GM19455 (cell line): Measurements from ENCODE around the gene SMIM10.
"Not testable (repeated sequence)": the region's sequence is repeated elsewhere in the genome, so short reads cannot be mapped to it uniquely, and the experiment has no call there.

ENCODE experiments used
- ATAC-seq: cut with Tn5 transposase; IDR thresholded peaks from one replicate; pipeline ENCODE4 v1.9.1; 2021; ENCODE audit not compliant: unreplicated experiment

The SMIM10 gene

DNA sequence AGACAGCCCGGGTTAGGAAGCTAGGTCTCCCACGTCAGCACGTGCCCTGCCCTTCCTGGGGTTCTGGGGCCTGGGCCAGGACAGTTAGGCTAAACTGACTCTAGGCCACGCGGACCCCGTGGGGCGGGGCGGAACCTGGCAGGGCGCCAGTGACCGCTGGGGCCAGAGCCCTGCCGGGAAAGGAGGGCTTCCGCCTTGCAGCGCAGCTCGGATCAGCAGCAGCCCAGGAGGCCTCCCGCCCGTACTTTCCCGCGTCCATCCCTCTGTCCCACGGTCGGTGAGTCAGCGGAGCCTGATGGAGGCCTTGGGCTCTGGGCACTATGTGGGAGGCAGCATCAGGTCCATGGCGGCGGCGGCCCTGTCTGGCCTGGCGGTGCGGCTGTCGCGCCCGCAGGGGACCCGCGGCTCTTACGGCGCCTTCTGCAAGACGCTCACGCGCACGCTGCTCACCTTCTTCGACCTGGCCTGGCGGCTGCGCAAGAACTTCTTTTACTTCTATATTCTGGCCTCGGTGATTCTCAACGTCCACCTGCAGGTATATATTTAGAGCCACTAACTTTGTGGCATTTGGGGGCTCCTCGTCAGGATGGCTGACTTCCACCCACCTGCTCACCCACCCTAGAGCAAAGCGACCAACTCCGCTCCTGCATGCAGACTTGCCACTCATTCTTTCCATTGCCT is at the start of gene SMIM10:
SMIM10 (plus strand) TSS at position 191 of the 681 bp plus-strand sequence; CDS start at position 296, 105 bp downstream.
- no peak for ATAC-seq

DNA sequence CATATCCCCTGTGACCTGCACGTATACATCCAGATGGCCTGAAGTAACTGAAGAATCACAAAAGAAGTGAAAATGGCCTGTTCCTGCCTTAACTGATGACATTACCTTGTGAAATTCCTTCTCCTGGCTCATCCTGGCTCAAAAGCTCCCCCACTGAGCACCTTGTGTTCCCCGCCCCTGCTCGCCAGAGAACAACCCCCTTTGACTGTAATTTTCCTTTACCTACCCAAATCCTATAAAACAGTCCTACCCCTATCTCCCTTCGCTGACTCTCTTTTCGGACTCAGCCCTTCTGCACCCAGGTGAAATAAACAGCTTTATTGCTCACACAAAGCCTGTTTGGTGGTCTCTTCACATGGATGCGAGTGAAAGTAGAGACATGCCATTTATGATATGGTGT is 44.4 kb upstream of the SMIM10 start:
- ATAC-seq = not testable (repeated sequence)

DNA sequence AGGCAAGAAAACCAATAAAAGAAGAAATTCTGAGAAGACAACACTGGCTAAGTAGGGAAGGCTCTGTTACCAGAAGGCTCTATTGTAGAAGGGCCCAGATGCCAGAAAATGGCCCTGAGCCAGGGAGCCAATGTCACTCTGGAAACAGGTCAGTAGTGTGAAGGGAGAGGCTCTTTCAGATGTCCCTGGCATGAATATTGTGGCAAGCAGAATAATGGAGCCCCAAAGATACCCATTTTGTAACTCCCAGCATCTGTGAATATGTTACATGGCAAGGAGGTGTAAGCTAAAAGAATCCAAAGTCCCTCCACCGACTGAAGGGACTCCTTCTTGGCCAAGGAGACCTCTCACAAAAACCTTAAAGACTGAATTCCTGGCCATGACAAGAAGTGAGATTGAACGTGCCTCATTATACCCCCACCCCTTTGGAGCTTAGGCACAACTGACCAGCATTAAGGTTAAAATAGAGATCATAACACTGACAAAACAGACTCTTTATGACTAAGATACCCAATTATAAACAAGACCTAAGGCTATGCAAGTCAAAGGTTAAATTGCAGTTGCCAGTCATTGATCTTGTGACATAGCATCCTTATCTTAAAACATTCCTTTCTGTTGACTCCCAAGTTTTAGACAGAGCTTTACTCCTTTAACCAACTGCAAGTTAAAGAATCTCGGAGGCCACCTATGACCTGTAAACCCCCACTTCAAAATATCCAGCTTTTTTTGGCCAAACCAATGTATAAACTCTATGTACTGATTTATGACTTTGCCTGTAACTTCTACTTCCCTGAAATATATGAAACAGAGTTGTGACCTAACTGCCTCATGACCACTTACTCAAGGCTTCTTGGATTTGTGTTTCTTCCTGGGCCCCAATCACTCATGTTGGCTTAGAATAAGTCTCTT is 42.2 kb upstream of the SMIM10 start:
- ATAC-seq = no peak

DNA sequence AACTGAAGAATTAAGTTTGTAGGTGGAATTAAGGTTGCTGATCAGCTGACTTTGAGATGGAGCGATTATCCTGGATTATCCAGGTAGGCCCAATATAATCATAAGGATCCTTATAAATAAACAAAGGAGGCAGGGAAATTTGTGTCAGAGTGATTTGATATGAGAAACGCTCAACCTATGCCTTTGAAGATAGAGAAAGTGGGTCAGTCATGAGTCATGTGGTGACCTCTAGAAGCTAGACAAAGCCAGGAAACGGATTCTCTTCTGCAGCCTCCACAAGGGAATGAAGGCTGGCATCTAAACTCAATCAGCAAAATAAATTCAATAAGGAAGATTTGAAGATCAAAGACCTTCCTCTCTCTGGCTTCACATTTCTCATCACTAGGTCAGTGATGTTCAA is 41.5 kb upstream of the SMIM10 start:
- ATAC-seq = no peak

DNA sequence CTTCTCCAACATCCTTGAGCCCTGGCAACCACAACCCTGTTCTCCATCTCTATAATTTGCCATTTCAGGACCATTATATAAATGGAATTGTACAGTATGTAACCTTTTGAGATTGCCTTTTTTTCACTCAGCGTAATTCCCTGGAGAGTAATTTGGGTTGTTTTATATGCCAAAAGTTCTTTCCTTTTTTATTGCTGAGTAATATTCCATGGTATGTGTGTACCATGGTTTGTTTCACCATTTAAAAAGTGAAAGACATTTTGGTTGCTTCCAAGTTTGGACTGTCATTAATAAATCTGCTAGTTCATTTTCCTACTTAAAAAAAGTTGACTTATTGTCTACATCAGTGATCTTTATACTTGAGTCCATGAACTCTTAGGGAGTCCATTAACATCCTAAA is 33.0 kb upstream of the SMIM10 start:
- no peak for ATAC-seq

DNA sequence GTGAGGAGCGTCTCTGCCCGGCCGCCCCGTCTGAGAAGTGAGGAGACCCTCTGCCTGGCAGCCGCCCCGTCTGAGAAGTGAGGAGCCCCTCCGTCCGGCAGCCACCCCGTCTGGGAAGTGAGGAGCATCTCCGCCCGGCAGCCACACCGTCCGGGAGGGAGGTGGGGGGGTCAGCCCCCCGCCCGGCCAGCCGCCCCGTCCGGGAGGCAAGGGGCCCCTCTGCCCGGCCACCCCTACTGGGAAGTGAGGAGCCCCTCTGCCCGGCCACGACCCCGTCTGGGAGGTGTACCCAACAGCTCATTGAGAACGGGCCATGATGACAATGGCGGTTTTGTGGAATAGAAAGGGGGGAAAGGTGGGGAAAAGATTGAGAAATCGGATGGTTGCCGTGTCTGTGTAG is 30.4 kb upstream of the SMIM10 start:
- not testable (repeated sequence) for ATAC-seq

DNA sequence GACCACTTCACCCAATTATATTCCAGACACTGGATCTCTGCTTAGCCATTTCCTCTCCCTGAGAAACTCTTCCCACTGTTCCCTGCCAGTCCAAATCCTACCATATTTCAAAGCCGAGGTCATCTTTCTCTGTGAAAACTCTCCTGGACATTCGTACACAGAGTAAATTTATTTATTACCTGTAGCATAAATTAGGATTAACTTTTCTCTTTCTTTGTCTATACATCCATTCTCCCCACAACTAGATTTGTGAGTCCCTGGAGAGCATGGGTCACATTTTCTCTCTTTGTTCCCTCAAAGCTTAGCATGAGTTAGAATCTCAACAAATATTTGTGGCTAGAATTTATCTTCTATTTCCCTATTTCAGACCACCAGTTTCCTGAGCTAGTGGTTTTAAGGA is 27.8 kb upstream of the SMIM10 start:
- no peak for ATAC-seq

DNA sequence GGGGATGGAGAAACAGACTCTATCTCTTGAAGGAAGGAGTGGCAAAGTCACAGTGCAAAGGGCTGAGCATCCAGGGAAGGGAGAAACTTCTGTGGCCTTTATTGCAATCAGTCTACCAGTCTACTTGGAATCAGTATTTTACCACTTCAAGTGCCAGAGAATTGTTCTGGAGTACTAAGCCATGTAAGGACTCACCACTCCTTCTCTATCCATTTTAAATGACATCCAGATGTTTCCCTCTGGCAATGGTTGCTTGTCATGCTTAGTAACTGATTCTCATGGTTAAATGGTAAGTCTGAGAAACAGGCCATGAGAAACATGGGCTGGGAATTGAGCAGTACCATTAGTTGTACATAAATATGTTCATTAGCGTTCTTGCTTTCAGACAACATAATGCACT is 21.1 kb upstream of the SMIM10 start:
- ATAC-seq = no peak

DNA sequence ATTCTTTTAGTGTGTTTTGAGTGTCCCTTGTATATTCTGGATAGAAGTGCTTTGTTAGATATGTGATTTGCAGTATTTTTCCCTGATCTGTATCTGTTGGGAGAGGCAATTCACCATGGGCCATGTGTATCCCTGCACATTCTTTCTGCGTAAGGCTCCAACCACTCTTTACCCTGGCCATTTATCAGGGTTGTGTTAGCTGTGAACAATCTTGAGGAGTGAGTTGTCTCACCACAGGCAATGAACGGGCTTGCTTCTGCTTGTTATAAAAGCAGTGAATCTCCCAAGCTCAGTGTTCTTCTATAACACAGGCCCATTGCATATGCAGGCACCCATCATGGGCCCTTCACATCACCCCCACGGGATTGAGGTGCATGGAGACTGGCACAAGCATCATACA is 18.9 kb upstream of the SMIM10 start:
- no peak for ATAC-seq

DNA sequence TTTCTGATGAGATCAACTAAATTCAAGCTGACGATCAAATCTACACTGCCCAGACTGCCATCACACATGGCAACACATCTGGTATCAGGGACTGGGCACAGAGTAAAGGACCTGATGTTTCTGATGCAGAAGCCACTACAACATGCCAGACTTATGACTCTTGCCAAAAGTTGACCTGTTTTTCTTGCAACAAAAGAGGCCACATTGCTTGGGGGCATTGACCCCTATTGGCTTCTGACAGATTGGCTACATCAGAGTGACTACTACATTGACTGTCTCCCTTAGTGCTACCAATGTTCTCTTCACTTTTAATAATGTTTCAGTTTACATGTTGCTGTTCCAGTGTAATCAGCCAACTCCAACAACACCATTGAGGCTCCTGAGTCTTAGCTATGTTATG is 15.3 kb upstream of the SMIM10 start:
- no peak for ATAC-seq

DNA sequence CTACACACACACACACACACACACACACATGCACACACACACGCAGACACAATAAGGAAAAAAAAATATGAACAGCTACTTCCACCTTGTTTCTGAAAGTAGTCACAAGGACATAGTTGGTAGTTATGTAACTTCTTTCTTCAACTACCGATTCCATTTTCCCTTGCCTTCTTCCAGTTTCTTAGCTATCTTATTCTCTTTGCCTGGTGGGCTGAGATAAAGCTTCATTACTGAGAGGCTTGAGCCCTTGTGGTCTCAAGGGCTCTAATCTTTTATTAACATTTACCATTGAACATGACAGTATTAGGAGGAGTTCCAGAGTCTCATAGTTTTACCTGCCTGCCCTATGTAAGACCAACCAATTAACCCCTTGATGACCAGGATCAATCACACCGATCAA is 8.9 kb upstream of the SMIM10 start:
- ATAC-seq = no peak

DNA sequence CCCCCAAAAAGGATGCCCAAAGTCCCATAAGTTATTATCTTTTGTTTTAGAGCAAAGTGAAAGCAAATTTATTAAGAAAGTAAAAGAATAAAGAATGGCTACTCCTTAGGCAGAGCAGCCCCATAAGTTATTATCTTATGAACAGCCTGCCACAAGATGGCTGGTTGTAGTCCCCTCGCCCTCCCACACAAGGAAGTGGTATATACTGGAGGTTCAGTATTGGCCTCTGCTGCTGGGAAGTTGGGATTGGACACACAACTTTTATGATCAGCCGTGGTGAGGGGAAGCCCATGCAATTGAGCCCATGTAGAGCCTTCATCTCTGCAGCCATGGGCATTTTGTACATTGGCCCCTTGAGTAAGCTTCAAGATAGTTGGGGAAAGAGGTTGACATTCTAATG is 8.0 kb upstream of the SMIM10 start:
- ATAC-seq = no peak

DNA sequence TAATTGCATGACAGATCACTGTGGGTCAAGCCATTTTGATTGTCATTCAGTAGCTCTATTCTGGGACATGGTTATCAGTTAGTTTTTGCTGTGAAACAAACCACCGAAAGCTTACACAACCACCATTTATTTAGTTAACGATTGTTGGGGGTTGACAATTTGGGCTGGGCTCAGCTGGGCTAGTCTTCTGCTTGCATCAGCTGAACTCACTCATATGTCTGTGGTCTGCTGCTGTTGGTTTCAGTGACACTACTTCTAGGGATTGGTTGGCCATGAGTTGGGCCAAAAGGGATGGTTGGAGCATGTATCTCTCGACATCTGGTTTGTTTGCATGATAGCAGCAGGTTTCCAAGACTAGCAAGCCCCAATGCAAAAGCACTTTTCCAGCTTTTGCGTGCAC is 5.3 kb upstream of the SMIM10 start:
- ATAC-seq = no peak

DNA sequence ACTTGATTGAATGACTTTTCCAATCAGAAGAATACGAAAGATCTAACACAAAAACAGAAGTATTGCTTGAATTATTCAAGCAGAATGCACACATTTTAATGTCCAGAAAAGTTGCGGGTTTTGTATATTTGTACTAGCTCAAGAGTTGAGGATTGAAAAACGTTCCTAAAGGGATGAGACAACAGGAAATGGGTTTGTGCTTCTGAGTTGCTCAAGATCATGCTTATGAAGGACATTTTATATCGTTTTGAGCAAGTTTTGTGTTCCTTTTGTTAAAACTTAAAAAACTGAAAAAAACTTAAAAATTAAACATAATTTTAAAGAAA is 353 bp upstream of the SMIM10 start:
- ATAC-seq = no peak

DNA sequence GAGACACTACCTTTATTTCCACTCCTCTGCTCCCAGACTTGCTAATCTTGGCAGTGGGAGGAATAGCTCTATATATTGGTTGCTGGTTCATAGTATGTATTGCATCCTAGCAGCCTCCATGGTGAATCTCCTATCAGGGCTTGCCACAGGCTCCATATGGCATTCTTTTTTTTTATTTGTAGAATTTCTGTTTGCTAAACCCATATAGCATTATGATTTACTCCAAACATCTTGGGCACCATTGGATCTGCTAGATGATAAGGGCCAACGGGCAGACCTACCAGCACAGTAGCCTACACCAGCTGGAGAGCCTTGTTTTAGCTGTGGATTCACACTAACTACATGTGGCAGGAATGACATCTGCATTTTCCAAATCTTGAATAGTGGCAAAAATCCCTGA is 6.9 kb downstream of the SMIM10 start:
- ATAC-seq = no peak

DNA sequence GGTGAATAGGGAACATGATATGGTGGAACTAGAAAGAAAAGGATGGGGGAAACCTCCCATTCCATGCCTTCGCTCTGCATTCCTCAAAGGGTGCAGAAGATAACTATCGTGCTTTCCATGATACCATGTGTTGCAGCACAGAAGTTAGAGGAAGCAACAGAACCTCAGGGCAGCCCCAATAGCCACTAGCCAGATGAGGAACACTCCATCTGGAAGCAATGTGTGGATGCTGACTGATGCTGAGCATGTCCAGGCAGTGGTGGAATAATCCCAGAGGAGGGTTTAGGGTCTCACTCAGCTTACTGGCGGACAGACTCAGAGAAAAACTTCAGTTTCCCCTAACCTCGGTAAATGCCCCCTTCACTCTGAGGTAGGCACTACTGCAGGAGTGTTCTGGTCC is 7.5 kb downstream of the SMIM10 start:
- no peak for ATAC-seq

DNA sequence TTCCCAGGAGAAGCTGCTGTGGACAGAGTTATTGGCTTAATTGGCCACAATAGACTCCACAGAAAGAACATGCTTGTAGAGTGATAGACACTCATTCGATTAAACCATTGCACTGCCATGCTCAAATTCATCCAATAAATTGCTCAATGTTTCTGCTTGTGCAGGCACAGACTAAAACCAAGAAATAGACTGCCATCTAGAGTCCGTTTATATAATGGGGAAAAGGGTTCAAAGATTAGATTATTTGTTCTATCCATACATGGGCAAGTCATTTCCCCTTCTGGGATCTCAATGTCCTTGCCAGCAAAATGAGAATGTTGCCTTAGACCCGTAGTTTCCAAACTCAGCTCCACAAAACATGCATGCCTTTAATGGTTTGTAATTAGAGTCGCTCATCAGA is 8.7 kb downstream of the SMIM10 start:
- ATAC-seq = no peak

DNA sequence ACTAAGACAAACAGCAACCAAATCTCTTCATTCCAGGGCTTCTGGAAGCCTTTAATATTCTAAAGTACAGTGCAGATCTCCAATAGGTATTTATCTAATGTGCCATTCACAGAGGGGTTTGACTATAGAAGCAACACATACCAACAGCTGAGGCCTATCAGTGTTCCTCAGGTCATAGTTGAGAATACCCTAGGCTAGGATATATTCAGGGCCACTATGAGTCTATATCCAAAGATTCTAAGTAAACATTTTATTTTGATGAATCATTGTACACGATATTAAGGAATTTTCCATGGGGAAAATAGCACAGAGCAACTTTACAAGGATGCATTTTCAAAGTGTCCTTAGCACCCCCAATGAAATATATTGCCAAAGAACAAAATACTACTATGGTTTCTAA is 9.7 kb downstream of the SMIM10 start:
- no peak for ATAC-seq

DNA sequence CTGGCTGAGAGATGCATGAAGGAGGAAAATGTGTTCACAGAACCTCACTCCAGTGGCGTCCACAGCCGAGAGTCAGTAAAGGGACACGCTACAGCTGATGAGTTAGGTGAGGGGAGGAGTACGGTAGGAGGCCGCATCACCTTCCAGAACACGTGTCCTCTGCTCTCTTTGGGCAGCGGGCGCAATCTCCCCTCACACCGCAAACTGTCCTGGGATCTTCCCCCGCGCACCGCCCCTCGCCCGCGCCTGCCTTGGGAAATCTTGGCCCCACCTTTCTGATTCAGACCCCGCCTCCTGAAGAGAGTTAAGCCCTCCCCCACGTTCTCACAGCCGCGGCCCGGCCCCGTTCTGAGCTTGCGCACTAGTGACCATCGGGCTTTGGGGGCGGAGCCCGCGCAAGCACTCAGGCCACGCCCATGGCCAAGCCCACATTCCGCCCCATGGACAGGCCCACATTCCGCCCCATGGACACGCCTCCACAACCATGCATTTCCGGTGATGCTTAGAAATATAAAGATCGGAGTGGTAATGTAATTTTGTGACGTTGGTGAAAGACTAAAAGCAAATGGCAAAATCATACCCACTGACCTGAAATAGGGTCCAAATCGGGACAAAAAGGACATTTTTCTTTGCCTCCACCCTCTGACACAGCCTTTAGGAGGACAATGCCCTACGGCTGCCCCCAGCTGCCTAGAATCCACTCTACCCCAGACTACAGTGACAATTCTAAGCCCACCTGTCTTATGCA is 13.3 kb downstream of the SMIM10 start:
- peak; percentile 95 for ATAC-seq

DNA sequence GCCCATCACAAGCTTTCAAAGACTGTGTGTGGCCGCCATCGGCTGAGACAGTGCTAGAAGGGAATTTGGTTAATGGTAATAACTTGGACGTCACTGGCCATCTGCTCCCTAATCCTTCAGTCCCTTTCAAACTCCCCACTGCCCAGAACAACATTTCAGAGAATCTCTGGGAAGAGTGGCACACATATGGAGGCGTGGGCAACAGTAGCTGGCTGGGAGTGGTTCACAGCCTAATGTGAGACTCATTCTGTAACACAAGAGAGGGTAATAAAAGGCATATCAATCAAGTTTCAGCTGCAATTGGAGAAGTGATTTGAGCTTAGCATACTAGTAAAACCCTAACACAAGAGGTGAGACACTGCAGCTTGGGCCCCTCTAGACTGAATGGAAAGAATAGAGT is 15.4 kb downstream of the SMIM10 start:
- no peak for ATAC-seq

DNA sequence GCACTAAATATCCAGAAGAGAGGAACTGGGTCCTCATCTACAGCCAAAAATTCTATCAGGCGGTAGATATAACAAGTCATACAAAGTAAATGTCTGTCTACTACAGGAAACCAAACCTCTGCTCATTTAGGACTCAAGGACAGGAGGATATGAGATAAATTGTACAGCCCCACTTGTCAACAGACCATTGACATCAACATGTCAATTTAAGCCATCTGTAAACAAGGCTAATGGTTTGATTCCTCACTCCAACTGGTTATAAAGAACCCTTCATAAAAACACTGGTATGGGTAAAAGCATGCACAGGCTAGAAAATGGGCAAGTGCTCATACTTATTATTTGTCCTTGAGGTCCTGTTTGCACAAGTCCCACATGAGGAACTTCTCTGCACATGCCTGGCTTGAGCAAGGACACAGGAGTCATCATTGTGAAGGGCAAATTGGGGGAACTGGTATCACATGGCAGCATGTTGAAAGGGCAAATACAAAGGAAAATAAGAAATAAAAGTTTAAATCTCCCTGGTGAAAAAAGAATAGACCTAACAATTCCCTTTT is 18.3 kb downstream of the SMIM10 start:
- ATAC-seq = no peak

DNA sequence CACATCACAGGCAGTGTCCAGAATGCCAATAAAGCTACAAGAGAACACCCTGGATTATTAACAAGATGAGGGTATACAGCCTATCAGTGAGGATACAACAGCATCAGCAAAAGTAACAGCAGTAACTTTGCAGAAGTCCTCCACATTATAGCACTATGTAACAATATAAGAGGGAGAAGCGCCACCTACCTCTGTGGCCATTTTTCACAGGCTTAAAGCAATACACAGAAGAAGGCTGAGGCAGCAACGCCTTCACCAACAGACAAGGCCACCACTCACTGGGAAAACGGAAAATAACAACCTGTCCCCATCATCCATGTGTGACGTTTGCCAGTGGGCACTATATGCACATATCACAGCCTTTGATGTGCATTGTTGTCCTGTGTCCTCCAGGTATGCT is 19.0 kb downstream of the SMIM10 start:
- ATAC-seq = no peak
